Trophoblast cell (in vitro differentiated cells and primary cell): ENCODE data around the gene CA4.
"Not testable (repeated sequence)": the region's sequence is repeated elsewhere in the genome, so short reads cannot be mapped to it uniquely, and the experiment has no call there.

Experiments used
- DNase-seq, 2 donors: peaks; one replicate each; pipeline ENCODE4 v3.0.0-alpha.2; 2016
- H2AFZ ChIP-seq: 2 replicates; pipeline ENCODE4 v1.6.1; 2013; ENCODE audit warnings: low read length, moderate library complexity, mild to moderate bottlenecking; ENCODE audit not compliant: insufficient read depth, poor library complexity
- H2AK5ac ChIP-seq: 2 replicates; pipeline ENCODE4 v1.6.1; 2013; ENCODE audit warnings: mild to moderate bottlenecking, low read length
- H2BK120ac ChIP-seq: 2 replicates; pipeline ENCODE4 v1.6.1; 2013; ENCODE audit warnings: low read length, mild to moderate bottlenecking, moderate library complexity; ENCODE audit not compliant: insufficient read depth, poor library complexity
- H2BK12ac ChIP-seq: 2 replicates; pipeline ENCODE4 v1.6.1; 2013; ENCODE audit warnings: mild to moderate bottlenecking, low read length, moderate library complexity
- H2BK5ac ChIP-seq: 2 replicates; pipeline ENCODE4 v1.6.1; 2013; ENCODE audit warnings: low read length, low read depth, moderate library complexity, mild to moderate bottlenecking; ENCODE audit not compliant: poor library complexity
- H3K14ac ChIP-seq: 2 replicates; pipeline ENCODE4 v1.6.1; 2013; ENCODE audit warnings: mild to moderate bottlenecking, low read length
- H3K18ac ChIP-seq: 2 replicates; pipeline ENCODE4 v1.6.1; 2013; ENCODE audit warnings: mild to moderate bottlenecking, low read length
- H3K23ac ChIP-seq: 2 replicates; pipeline ENCODE4 v1.6.1; 2013; ENCODE audit warnings: low read length
- H3K27ac ChIP-seq: 2 replicates; pipeline ENCODE4 v1.5.1; 2013; ENCODE audit warnings: low read depth, mild to moderate bottlenecking, inconsistent platforms, low read length, moderate library complexity
- H3K27me3 ChIP-seq: 2 replicates; pipeline ENCODE4 v1.6.1; 2013; ENCODE audit warnings: inconsistent platforms, mild to moderate bottlenecking, low read length, moderate library complexity; ENCODE audit not compliant: insufficient read depth
- H3K36me3 ChIP-seq, 2 experiments: 1 replicate in 1 of 2; 2 replicates in 1 of 2; pipeline ENCODE4 v1.6.1; 2013; ENCODE audit warnings: low read length in 2 of 2, mild to moderate bottlenecking in 2 of 2, moderate library complexity in 1 of 2; ENCODE audit not compliant: insufficient read depth in 2 of 2, control insufficient read depth in 1 of 2
- H3K4ac ChIP-seq: 2 replicates; pipeline ENCODE4 v1.6.1; 2013; ENCODE audit warnings: low read depth, mild to moderate bottlenecking, low read length, moderate library complexity
- H3K4me1 ChIP-seq, 2 experiments: 1 replicate in 1 of 2; 2 replicates in 1 of 2; pipeline ENCODE4 v1.6.1; 2013; ENCODE audit warnings: low read length in 2 of 2, mild to moderate bottlenecking in 2 of 2, moderate library complexity in 1 of 2; ENCODE audit not compliant: insufficient read depth in 2 of 2, control insufficient read depth in 1 of 2
- H3K4me2 ChIP-seq: 2 replicates; pipeline ENCODE4 v1.6.1; 2013; ENCODE audit warnings: inconsistent platforms, mild to moderate bottlenecking, low read length, moderate library complexity
- H3K4me3 ChIP-seq: 2 replicates; pipeline ENCODE4 v1.5.1; 2013; ENCODE audit warnings: mild to moderate bottlenecking, low read depth, low read length, inconsistent platforms
- H3K79me1 ChIP-seq: one replicate; pipeline ENCODE4 v1.6.1; 2013; ENCODE audit warnings: low read length
- H3K79me2 ChIP-seq: 2 replicates; pipeline ENCODE4 v1.6.1; 2013; ENCODE audit warnings: low read length, mild to moderate bottlenecking; ENCODE audit not compliant: control insufficient read depth, insufficient read depth, poor library complexity
- H3K9ac ChIP-seq: 2 replicates; pipeline ENCODE4 v1.6.1; 2013; ENCODE audit warnings: mild to moderate bottlenecking, low read length
- H3K9me3 ChIP-seq: 2 replicates; pipeline ENCODE4 v1.6.1; 2013; ENCODE audit warnings: low read depth, mild to moderate bottlenecking, control low read depth, inconsistent platforms, low read length; ENCODE audit not compliant: insufficient read depth
- H4K12ac ChIP-seq: 2 replicates; pipeline ENCODE4 v1.6.1; 2013; ENCODE audit warnings: low read depth, mild to moderate bottlenecking, low read length, moderate library complexity
- H4K8ac ChIP-seq: 2 replicates; pipeline ENCODE4 v1.6.1; 2013; ENCODE audit warnings: low read depth, mild to moderate bottlenecking, low read length, moderate library complexity
- H4K91ac ChIP-seq: one replicate; pipeline ENCODE4 v1.6.1; 2013; ENCODE audit warnings: low read depth, mild to moderate bottlenecking, low read length, moderate library complexity
- WGBS: extraction: QIAGEN DNeasy Blood & Tissue Kit; methylation state at CpG from one replicate; pipeline ENCODE4 v1.1.7; 2013; ENCODE audit warnings: missing lambda C conversion rate; ENCODE audit not compliant: insufficient read length, insufficient coverage; ENCODE audit errors: extremely low coverage; 5-methylcytosine and 5-hydroxymethylcytosine counted together

Gene CA4

DNA sequence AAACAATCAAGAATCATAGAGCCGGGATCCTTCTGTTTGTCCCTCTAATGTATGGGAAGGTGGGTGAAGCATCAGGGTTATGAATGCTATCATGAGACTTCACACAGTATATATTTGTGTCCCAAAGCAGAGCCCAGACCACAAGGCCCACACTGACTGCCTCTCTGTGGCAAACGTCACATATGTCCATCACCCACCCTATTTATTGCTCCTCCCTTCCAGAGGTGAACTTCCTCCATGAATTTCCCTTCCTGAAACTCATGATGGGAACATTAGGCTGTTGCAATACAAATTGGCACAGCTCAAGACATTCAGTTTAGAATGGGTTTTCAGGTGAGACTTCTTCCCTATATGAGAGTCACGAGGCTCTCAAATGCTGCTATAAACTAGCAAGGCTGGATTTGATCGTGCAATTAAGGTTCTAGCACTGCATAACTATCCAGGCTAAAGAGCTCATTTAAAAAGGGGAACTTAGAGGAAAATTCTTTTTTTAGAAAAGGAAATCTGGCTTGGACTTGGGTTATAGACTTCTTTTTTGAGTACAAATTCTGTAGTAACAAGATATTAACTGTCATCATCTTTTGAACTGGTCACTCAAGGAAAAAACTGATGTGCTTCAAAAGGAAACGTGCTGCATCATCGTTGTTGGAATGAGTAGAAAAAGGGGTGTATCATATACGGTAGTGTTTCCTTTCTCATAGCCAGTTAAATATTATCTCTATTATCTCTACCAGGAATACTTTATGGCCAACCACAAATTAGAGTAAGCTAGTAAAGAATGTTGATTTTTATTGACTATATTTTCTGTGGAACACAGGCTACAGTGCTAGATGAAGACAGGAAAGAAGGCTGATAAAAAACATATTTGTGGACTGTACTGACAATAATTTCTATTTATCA lies 37.3 kb downstream of the CA4 start:
- not testable (repeated sequence) for DNase-seq, H3K4me1 ChIP-seq, H3K4ac ChIP-seq, H2BK120ac ChIP-seq, H4K91ac ChIP-seq, H3K27me3 ChIP-seq, H3K18ac ChIP-seq, H3K4me2 ChIP-seq, H4K8ac ChIP-seq, H3K4me3 ChIP-seq, H3K27ac ChIP-seq, H3K79me2 ChIP-seq, H3K79me1 ChIP-seq, H3K14ac ChIP-seq, H3K9ac ChIP-seq, H2AFZ ChIP-seq, H3K9me3 ChIP-seq, H4K12ac ChIP-seq, H3K23ac ChIP-seq, H2BK12ac ChIP-seq, H2AK5ac ChIP-seq, H2BK5ac ChIP-seq
- peaks cover 16 to 19% of the 10 kb centered on the region in 2 experiments for H3K36me3 ChIP-seq
- WGBS, result no CpG with 5 or more reads among the region's 7 CpGs

DNA sequence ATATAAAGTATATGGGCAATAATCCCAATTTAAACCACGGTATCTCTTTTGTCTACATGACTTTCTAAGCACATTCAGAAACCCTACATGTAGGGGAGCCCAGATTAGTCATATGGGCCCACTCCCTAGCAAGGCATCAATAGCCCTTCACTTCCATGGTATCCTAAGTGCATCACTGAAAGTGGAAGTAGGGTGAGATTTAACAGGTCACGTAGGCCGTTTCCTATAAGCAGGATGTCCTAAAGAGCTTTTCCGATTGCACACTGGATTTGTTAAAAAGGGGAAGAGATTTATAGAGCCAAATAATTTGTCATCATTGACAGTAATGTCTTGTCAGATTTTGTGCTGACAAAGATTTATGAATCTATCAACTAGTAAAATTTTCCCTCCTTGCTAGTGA lies 39.0 kb downstream of the CA4 start:
- Histone ChIP-seq H4K8ac (no peak overlapping the region), H3K4me1 (no peaks in the 10 kb centered on the region), H3K27ac (no peak overlapping the region), H4K12ac (no peak overlapping the region), H4K91ac (no peak overlapping the region), H2BK12ac (no peak overlapping the region), H3K23ac (no peak overlapping the region), H2AFZ (no peak overlapping the region), H3K79me2 (no peaks in the 10 kb centered on the region), H3K4ac (no peak overlapping the region), H3K9me3 (no peaks in the 10 kb centered on the region), H3K4me2 (no peak overlapping the region), H3K18ac (no peak overlapping the region), H2BK5ac (no peak overlapping the region), H3K4me3 (no peak overlapping the region), H3K27me3 (no peaks in the 10 kb centered on the region), H3K79me1 (no peaks in the 10 kb centered on the region), H3K14ac (no peak overlapping the region), H2BK120ac (no peak overlapping the region), H3K9ac (no peak overlapping the region), H2AK5ac (no peak overlapping the region), H3K36me3 (peaks cover 13 to 18% of the 10 kb centered on the region in 2 experiments)
- no CpG with 5 or more reads among the region's 4 CpGs for WGBS
- no peak for DNase-seq

DNA sequence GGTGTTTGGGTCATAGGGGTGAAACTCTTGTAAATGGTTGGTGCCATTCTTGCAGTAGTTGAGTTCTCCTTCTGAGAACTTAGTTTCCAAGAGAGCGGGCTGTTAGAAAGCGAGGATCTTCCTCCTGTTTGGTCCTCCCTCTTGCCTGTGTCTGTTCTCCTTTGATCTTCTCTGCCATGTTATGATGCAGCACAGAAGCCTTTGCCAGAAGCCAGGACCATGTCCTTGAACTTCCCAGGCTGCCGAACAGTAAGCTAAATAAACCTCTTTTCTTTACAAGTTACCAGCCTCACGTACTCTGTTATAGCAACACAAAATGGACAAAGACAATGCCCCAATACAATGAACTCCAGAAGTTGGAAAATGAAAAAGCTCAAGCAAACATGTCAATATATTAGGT lies 40.3 kb downstream of the CA4 start:
- H4K91ac ChIP-seq, H3K27me3 ChIP-seq, H2AFZ ChIP-seq, H4K8ac ChIP-seq, H3K4me1 ChIP-seq, H2AK5ac ChIP-seq, H4K12ac ChIP-seq, H3K9me3 ChIP-seq, H3K27ac ChIP-seq, H3K79me1 ChIP-seq, H3K23ac ChIP-seq, H3K9ac ChIP-seq, H3K79me2 ChIP-seq, H2BK120ac ChIP-seq, H3K4ac ChIP-seq, H3K4me3 ChIP-seq, DNase-seq, H3K4me2 ChIP-seq, H3K18ac ChIP-seq, H2BK12ac ChIP-seq, H3K14ac ChIP-seq, H2BK5ac ChIP-seq: not testable (repeated sequence)
- H3K36me3 ChIP-seq, result peaks cover 9 to 15% of the 10 kb centered on the region in 2 experiments
- WGBS, result no CpG with 5 or more reads among the region's 4 CpGs

DNA sequence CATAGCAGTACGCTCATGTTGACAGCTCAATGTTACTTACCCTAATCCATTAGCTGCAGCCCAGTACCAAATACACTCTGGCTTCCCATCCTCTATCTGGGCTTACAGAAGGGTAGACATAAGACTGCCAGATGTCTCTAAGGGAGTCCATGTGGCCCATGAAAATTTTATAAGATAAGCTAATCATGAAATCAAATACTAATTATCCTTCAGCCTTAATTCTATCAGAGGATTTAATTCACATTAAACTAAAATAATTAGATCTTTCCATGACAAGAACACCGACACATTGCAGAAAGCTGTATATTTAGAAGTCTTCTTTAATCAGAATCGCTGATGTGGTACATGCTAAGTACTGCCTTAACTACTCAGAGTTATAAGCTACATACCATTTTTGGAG lies 43.3 kb downstream of the CA4 start:
- not testable (repeated sequence) for H3K4me2 ChIP-seq, H2BK12ac ChIP-seq, DNase-seq, H4K91ac ChIP-seq, H4K12ac ChIP-seq, H4K8ac ChIP-seq, H3K79me1 ChIP-seq, H3K23ac ChIP-seq, H2BK5ac ChIP-seq, H2BK120ac ChIP-seq, H3K14ac ChIP-seq, H3K9me3 ChIP-seq, H3K27ac ChIP-seq, H3K18ac ChIP-seq, H3K27me3 ChIP-seq, H3K9ac ChIP-seq, H3K79me2 ChIP-seq, H3K4me1 ChIP-seq, H2AFZ ChIP-seq, H3K4me3 ChIP-seq, H3K4ac ChIP-seq, H2AK5ac ChIP-seq
- H3K36me3 ChIP-seq, result peaks cover 11 to 13% of the 10 kb centered on the region in 2 experiments
- no CpG with 5 or more reads among the region's 3 CpGs for WGBS
